ENCODE data around the gene MAST2. TPM values are rescaled to one million over a fixed set of nuclear protein-coding genes. Genes with fewer than 3 reads are reported as not detected.
"Not testable (repeated sequence)": the region's sequence is repeated elsewhere in the genome, so short reads cannot be mapped to it uniquely, and the experiment has no call there.

Gene MAST2
- total RNA-seq, 3 donors from 2014 or later: 90.0 to 158 (median 100.0) TPM

DNA sequence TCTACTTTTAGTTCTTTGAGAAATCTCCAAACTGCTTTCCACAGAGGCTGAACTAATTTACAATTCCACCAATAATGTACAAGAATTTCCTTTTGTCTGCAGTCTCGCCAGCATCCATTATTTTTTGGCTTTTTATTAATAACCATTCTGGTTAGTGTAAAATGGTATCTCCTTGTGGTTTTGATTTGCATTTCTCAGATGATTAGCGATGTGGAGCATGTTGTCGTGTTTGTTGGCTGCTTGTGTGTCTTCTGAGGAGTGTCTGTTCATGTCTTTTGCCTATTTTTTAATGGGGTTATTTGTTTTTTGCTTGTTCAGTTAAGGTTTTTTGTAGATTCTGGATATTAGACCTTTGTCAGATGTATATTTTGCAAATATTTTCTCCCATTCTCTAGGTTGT is 131.5 kb downstream of the MAST2 start:
- no peaks in the 10 kb centered on the region for H3K36me3 ChIP-seq (ENCODE audit: low read depth)
- H3K4me1 ChIP-seq (ENCODE audit: low read depth): no peaks in the 10 kb centered on the region
- TF ChIP-seq CTCF (IDR thresholded peaks at IDR 0.05): no peak
- DNase-seq (no peak), ATAC-seq (no peak)
- intact Hi-C loops (cut with DNase I, micrococcal nuclease): no loop called here
- H3K4me3 ChIP-seq: no peak overlapping the region
- no peaks in the 10 kb centered on the region for H3K9me3 ChIP-seq

DNA sequence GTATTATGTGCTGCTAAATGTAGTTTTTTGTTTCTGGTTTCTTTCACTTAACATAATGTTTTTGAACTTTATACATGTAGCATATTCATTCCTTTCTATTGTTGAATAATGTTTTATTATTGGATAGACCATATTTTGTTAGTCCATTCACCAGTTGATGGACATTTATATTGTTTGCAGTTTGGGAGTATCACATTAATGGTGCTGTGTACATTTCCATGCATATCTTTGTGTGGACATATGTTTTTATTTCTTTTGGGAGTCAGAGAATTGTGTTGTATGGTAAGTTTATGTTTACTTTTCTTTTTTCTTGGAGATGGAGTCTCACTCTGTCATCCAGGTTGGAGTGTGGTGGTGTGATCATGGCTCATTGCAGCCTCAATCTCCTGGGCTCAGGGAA is 134.6 kb downstream of the MAST2 start:
- ATAC-seq (peak; percentile 54), DNase-seq (no peak)
- Histone ChIP-seq H3K4me3 (no peak overlapping the region), H3K36me3 (ENCODE audit: low read depth) (no peaks in the 10 kb centered on the region), H3K4me1 (ENCODE audit: low read depth) (no peaks in the 10 kb centered on the region), H3K9me3 (peaks cover 5% of the 10 kb centered on the region)
- intact Hi-C loops (cut with DNase I, micrococcal nuclease): no loop called here
- no peak for TF ChIP-seq CTCF (IDR thresholded peaks at IDR 0.05)

- DNase-seq (no peak), ATAC-seq (no peak)
- TF ChIP-seq CTCF (IDR thresholded peaks at IDR 0.05): no peak
- Histone ChIP-seq H3K4me3 (no peak overlapping the region), H3K36me3 (ENCODE audit: low read depth) (no peaks in the 10 kb centered on the region), H3K9me3 (peaks cover 5% of the 10 kb centered on the region), H3K4me1 (ENCODE audit: low read depth) (no peaks in the 10 kb centered on the region)
- intact Hi-C loops (cut with DNase I, micrococcal nuclease): no loop called here
These were observed 139.0 kb downstream of the MAST2 start for GRCh38 chr1:45942411-45942810.

GRCh38 chr1:45943185-45943584 is 139.8 kb downstream of the MAST2 start:
- no peaks in the 10 kb centered on the region for H3K36me3 ChIP-seq (ENCODE audit: low read depth)
- TF ChIP-seq CTCF (IDR thresholded peaks at IDR 0.05): no peak
- no peak overlapping the region for H3K4me3 ChIP-seq
- DNase-seq: no peak
- ATAC-seq: no peak
- H3K4me1 ChIP-seq (ENCODE audit: low read depth): no peaks in the 10 kb centered on the region
- intact Hi-C loops (cut with DNase I, micrococcal nuclease): no loop called here
- peaks cover 5% of the 10 kb centered on the region for H3K9me3 ChIP-seq

GRCh38 chr1:45945426-45945825 is 142.0 kb downstream of the MAST2 start:
- Histone ChIP-seq H3K9me3 (peaks cover 5% of the 10 kb centered on the region), H3K36me3 (ENCODE audit: low read depth) (no peaks in the 10 kb centered on the region), H3K4me3 (no peak overlapping the region), H3K4me1 (ENCODE audit: low read depth) (no peaks in the 10 kb centered on the region)
- intact Hi-C loops (cut with DNase I, micrococcal nuclease): no loop called here
- DNase-seq (no peak), ATAC-seq (no peak)
- TF ChIP-seq CTCF (IDR thresholded peaks at IDR 0.05): no peak

- DNase-seq; H3K4me3 ChIP-seq; H3K36me3 ChIP-seq (ENCODE audit: low read depth); intact Hi-C loops (cut with DNase I, micrococcal nuclease); ATAC-seq; H3K9me3 ChIP-seq: not testable (repeated sequence)
- H3K4me1 ChIP-seq (ENCODE audit: low read depth): peaks cover 10% of the 10 kb centered on the region
These were observed 146.1 kb downstream of the MAST2 start for GRCh38 chr1:45949462-45949861.
